Mucosa of descending colon (tissue), 3 donors: Measurements from ENCODE around the gene CYP2C8. TPM values are rescaled to one million over a fixed set of nuclear protein-coding genes. Genes with fewer than 3 reads are reported as not detected.

Experiments used
- ATAC-seq: fragments of 200-7000 bp; cut with Tn5 transposase; one replicate; pipeline ENCODE4 v1.9.1; 2020; ENCODE audit warnings: mild to moderate bottlenecking, moderate library complexity
- DNase-seq, 3 donors: peaks; one replicate each; pipeline ENCODE4 v3.0.0-alpha.2; 2020
- H3K36me3 ChIP-seq: fragments of 200-600 bp; one replicate; pipeline ENCODE4 v1.8.0; 2021; ENCODE audit warnings: low read depth, mild to moderate bottlenecking
- H3K4me1 ChIP-seq: fragments of 200-600 bp; one replicate; pipeline ENCODE4 v1.8.0; 2021; ENCODE audit warnings: low read depth, mild to moderate bottlenecking
- H3K4me3 ChIP-seq: fragments of 200-600 bp; one replicate; pipeline ENCODE4 v1.8.0; 2021; ENCODE audit warnings: mild to moderate bottlenecking
- H3K9me3 ChIP-seq: fragments of 200-600 bp; one replicate; pipeline ENCODE4 v1.8.0; 2021; ENCODE audit warnings: mild to moderate bottlenecking
- CTCF ChIP-seq: fragments of 200-600 bp; IDR thresholded peaks from one replicate; pipeline ENCODE4 v1.8.0; 2022; ENCODE audit warnings: antibody characterized with exemption, mild to moderate bottlenecking
- intact Hi-C, 2 donors: fragments of 100-400 bp; cut with DNase I in 1 of 2; cut with micrococcal nuclease in 1 of 2; formaldehyde crosslinking; loops; one replicate each; pipeline versions ENCODE4 v1.11.0 to v1.11.1; 2022; cut with DNase I, micrococcal nuclease
- total RNA-seq, 3 donors: library from RNA; stranded (reverse); fragmentation: NEBNext Ultra II Directional in 2 of 3; extraction: Animal tissue kit (Norgen Biotek cat#: 25700) in 2 of 3; gene quantifications; one replicate each; pipeline versions ENCODE4 v1.2.1 to v1.2.4, GENCODE V29; 2021 to 2023
- donor health status: DM: no; HTN: no; CAD: no; lungs with moderate emphysema.
- donor health status: DM: no; HTN: no; CAD: no.
- donor health status: DM: no; HTN: yes; CAD: no.

CYP2C8 gene
- total RNA-seq, 3 donors from 2014 or later: 0.25 to 4.1 (median 1.0) TPM

- H3K4me3 ChIP-seq: no peak overlapping the region
- TF ChIP-seq CTCF: no peak
- intact Hi-C loops: no loop called here
- ATAC-seq (no peak), DNase-seq (peak in 1 of 3 donors; percentile 9)
- H3K4me1 ChIP-seq: no peaks in the 10 kb centered on the region
- H3K36me3 ChIP-seq: no peaks in the 10 kb centered on the region
- H3K9me3 ChIP-seq: peaks cover 23% of the 10 kb centered on the region
Observed at GRCh38 chr10:94992811-94993210, 76.5 kb downstream of the CYP2C8 start.

- DNase-seq (no peak), ATAC-seq (no peak)
- peaks cover 23% of the 10 kb centered on the region for H3K9me3 ChIP-seq
- no peak for TF ChIP-seq CTCF
- no peak overlapping the region for H3K4me3 ChIP-seq
- H3K36me3 ChIP-seq: no peaks in the 10 kb centered on the region
- intact Hi-C loops: no loop called here
- no peaks in the 10 kb centered on the region for H3K4me1 ChIP-seq
Observed at GRCh38 chr10:94991243-94991888, 77.9 kb downstream of the CYP2C8 start.

GRCh38 chr10:94989192-94989591 lies 80.1 kb downstream of the CYP2C8 start:
- no peak for ATAC-seq
- TF ChIP-seq CTCF: no peak
- no peaks in the 10 kb centered on the region for H3K36me3 ChIP-seq

More at GRCh38 chr10:94989192-94989591, 80.1 kb downstream of the CYP2C8 start:
- Histone ChIP-seq H3K4me1 (no peaks in the 10 kb centered on the region), H3K4me3 (no peak overlapping the region), H3K9me3 (peaks cover 23% of the 10 kb centered on the region)
- no peak for DNase-seq
- intact Hi-C loops: no loop called here

Other genes with a start within 250 kb of the CYP2C8 start
- 1 to 10 TPM; 1.3 to 3.9 (median 1.3) TPM for gene CYP2C9, start 130.8 kb downstream of the CYP2C8 start, total RNA-seq
- not detected for gene ACSM6, start 124.7 kb upstream of the CYP2C8 start, total RNA-seq
- gene PDLIM1, start 221.5 kb upstream of the CYP2C8 start, total RNA-seq: 100 to 1,000 TPM; 177 to 434 (median 373) TPM